Glomerular visceral epithelial cell (primary cell): ENCODE data around the gene MAPK7.
"Not testable (repeated sequence)": the region's sequence is repeated elsewhere in the genome, so short reads cannot be mapped to it uniquely, and the experiment has no call there.

Experiments used
- DNase-seq: peaks from one replicate; pipeline ENCODE4 v3.0.0-alpha.2; 2016; ENCODE audit errors: extremely low spot score

MAPK7 gene

DNA sequence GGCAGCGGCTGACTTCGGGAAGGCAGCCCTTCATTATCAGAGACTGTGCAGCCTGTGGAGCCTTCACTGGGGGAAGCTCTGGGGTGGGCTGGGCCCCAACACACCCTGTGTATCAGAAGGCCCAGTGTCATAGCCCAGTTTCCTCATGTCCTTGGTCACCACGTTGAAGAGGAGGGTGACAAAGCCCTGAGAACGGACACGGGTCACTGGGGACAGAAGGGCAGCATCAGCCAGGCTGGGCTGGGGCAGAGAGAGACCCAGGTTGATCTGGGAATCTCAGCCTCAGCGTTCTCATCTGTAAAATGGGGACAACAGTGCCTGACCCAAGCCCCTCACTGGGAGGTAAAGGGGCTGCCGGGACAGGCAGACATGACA is 35.1 kb upstream of the MAPK7 start:
- no peak for DNase-seq

DNA sequence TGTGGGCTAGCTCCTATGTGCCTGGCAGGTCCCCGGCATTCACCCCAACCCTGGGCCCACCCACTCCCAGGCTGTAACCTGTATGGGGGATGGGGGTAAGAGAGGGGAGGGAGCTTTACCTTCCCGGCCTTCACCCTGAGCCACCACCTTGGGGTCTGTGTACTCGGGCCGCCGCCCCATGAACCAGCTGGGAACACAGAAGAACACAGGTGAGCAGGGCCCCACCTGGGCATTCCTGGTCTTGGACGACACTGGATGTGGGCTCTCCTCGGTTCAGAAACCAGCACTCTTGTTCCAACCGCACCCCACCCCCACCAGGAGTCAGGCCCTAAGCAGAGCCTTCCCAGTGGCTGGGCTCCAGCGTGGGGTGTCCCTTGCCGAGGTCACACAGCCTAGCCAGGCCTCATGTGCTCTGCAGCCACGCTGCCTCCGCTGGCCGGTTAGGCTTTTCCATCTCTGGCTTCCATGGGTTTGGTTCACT is 34.6 kb upstream of the MAPK7 start:
- no peak for DNase-seq

DNA sequence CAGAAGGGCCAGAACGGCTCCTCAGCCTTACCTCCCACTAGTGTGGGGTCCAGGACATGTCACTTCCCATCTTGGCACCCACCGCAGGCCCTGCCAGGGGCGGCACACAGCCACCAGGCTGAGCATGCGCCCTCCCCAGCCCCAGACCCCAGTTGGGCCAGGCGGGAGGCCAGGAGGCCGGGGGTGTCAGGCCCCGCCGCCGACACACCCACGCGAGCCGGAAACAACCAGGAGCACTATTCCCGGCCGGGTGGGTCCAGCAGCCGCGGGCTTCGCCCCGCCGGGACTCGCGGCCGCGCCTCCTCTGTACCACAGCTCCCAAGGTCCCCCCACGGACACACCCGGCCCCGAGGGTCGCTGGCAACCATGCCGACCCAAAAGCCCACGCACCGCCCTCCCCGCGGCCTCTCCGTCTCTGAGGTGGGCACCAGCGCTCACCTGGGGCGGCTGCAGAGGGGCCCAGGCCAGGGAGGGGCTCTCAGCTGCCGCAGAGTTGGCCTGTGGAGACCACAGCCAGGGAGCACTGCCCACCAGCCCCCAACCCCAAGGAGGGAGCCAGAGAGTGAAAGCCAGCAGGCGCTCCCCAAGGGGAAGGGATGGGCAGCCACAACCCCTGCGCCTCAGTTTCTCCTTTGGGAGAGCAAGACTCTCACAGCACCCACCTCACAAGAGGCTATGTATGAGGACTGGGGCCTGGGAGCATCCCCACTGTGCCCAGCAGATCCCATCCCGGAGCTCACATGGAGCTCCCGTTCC is 33.8 kb upstream of the MAPK7 start:
- no peak for DNase-seq

DNA sequence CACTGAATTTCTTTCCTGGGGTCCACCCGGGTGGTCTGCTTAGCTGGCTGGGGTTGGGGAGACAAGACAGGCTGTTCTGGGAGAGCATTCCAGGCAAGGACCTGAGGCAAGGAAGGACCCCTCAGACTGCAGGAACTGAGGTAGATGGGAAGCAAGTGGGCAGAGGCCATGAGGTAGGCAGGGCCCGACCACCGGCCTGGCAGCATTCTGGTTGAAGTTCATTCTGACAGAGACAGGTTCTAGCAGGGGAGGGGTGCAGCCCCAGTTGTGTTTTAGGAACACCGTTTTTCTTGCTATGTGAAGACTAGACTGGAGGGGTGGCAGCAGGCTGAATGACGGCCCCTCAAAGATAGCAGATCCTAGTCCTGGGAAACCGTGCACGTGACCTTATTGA is 33.2 kb upstream of the MAPK7 start:
- no peak for DNase-seq

DNA sequence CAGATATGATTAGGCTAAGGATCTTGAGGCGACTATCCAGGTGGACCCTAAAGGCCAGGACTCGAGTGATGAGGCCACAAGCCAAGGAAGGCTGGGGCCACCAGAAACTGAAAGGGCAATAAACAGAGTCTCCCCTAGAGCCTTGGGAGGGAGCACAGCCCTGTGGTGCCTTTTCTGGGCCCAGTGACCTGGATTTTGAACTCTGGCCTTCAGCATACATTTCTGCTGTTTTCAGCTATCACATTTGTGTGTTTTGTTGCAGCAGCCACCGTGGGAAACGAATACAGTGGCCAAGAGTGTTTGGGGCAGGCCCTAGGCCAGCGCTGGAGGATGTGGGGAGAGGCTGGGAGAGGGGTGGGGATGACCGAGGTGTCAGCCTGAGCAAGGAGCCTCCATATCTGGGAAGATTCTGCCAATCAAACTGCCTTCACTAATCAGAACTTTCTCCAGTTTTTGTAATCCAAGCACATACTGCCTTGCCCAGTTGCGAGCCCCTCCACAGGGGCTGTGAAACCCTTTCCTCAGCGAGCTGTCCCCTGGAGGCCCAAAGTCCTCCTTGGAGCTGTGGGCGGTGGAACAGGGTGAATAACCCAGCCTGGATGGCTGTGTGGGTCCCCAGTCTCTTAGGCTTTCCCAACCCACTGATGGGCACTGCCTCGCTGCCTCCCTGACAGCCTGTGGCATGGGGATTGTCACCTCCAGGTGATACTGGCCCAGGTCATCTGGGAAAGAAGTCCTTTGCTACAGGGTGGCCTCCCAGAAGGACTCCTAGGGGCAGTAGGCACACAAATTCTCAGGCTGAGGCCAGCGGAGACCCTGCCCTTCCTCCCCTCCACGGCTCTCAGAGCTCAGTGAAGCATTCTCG is 32.6 kb upstream of the MAPK7 start:
- no peak for DNase-seq

DNA sequence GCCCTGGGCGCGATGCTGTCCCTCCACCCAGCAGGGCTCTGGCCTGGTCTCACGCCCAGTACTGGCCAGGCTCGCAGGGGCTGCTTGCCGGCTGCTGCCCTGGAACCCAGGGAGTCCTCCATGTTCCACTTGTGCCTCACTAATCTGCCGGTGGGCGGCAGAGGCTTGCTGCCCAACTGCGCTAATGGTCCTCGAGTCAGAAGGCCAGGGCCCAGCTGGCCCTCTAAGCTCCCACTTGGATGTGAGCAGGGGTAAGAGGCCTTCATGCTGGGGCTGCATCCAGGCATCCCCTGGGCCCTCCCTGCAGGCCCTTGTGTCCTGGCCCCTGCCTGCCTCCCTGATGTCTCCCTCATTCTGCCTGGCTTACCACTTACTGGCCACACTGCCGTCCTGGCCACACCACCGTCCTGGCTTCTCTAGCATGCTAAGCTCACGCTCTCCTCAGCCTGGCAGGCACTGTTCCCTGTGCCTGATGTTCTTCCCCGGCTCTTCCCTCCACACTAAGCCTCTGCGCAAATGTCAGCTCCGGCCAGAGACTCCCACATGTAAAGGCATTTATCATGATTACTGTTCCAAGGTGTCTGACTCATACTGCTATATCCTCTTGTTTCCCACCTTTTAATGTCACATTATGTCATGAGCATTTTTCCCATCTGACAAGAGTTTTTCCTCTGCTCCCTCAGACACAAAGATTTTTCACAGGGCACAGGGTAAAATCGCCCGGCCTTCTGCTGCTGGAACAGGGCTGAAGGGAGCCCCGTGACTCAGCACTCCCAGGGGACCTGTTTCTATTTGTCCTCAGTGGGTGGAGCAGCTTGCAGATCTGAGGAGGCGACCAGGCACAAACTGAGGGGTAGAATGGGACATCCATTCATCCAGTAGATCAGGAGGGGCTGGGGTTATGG is 31.7 kb upstream of the MAPK7 start:
- DNase-seq, result peak; percentile 53

DNA sequence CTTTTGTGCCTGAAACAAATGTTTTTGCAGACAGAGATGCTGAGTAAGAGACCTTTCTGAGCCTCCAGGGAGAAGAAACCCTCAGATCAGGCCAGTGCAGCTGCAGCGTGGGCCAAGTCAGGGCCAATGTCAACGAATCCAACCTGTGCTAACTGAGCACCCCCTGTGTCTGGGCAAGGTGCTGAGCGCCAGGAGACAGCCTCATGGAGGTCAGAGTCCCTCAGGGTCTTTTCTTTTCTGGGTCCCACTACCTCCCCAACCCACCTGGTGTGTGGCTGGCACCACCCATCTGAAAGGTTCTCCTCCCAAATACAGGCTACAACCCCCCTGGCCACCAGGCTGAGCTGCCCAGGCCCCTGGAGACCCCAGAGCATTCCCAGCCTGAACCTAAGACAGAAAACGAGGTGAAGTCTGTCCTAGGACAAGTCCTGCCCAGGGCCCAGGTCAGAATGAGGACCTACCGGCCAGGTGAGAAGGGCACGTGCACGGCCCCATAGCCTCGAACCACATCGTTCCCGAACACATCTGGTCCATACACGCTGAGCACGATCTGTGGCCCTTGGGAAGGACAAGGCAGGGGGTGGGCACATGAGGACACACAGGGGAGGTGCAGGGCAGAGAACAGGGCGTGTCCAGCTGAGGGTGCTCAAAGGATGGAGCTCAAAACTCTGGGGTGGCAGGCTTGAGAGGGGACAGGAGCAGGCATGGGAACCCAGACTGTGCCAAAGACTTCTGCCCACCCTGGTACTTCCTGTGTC is 30.8 kb upstream of the MAPK7 start:
- DNase-seq, result no peak

DNA sequence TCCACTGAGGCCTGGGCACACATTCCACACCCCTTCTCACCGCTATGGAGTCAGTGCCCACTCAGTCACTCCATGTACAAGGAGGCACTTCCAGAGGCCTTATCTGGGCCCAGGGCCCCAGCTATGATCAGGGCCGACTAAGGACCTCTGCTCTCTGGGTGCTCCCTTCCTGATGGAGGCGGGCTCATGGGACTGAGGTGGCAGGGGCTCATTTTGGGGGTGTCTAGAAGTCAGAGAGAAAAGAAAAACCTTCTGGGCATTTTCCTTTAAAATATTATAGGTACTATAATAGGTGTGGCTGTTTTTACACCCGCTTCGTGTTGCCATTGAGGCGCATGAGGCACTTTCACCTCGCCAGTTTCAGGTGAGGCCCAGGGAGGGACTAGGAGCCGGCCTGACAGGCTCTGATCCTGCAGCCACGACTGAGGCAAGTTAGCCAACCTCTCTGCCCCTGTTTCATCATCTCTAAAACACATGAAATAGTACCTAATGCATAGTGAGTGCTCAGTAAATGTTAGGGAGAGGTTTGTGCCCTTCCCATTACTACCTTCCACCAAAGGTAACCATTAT is 30.1 kb upstream of the MAPK7 start:
- no peak for DNase-seq

DNA sequence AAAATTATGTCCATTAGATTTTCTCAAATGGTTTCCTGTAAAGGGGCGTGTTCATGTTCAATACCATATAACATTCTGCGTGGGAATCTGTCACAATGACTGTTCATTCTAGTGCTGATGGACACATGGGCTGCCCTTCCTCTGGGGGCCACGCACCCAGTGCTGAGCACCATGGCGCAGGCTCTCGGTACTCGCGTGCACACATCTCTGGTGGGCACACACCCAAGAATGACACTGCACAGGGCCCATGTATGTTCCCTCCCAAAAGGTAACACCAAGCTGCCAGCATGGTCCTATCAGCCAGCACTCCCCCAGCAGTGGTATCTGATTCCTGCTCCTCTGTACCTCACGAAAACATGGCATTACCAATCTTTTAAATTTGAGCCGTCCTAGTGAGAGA is 29.5 kb upstream of the MAPK7 start:
- DNase-seq, result no peak

DNA sequence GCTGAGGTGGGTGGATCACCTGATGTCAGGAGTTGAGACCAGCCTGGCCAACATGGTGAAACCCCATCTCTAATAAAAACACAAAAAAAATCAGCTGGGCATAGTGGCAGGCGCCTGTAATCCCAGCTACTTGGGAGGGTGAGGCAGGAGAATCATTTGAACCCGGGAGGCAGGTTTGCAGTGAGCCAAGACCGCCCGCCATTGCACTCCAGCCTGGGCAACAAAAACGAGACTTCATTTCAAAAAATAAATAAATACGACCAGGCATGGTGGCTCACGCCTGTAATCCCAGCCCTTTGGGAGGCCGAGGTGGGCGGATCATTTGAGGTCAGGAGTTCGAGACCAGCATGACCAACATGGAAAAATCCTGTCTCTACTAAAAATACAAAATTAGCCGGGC is 24.9 kb upstream of the MAPK7 start:
- not testable (repeated sequence) for DNase-seq

DNA sequence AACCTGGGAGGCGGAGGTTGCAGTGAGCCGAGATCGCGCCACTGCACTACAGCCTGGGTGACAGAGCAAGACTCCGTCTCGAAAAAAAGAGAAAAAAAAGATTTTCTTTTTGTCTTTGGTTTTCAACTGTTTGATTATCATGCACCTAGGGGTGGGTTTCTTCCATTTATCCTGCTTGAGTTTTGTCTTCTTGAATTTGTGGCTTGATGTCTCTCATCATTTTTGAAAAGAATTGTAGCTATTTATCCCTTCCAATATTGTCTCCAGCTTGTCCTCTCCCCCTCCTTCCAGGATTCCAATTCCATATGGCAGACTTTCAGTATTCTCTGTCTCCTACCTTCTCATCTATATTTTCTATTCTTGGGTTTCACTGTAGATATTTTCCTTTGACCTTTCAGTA is 23.6 kb upstream of the MAPK7 start:
- no peak for DNase-seq

DNA sequence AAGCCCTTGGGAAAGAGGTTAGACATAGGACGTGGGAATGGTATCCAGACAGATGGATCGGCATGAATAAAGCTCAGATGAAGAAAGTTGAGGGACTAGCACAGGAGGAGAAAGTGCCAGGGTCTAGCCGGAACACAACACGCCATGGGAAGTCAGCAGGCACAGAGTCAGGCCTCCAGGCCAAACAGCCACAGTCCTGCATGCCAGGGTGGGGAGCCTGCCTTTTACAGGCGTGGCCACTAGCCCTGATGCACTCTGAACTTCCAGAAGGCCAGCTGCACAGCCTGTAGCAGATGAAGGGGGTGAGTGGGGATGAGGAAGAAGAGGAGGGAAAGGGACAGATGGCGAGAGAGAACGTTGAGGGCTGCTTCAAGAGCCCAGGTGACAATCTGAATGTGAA is 20.9 kb upstream of the MAPK7 start:
- no peak for DNase-seq

DNA sequence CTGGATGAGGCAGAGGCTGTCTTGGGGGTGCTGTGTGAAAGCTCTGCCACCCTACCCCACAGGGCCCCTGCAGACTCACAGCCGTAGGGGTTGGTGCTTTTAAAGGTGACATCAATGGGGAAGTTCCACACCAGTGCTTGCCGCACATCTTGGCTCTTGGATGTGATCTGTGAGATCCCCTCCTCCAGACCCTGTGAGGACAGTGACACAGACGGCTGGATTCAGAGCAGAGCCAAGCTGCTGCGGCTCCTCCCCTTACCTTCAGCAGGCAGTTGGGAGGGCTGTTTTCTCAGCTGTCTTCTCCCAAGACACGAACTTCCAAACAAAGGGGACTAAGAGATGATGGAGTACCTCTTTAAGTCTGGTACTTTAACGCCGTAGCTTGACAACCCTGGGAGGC is 20.5 kb upstream of the MAPK7 start:
- DNase-seq, result no peak

DNA sequence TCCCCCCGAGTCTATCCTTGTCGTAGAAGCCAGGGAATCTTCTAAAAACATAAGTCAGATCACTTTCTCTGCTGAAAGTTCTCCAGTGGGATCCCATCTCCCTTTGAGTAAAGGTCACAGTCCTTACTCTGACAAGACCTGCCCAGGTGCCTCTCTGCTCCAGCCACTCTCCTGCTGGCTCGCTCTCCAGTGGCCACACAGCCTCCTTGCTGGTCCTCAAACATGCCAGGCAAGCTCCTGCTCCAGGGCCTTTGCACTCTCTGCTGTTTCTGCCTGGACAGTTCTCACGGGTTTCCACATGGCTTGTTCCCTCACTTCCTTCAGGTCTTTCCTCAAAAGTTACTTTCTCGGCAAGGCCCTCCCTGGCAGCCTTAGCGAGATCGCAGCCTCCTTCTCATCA is 19.1 kb upstream of the MAPK7 start:
- no peak for DNase-seq

DNA sequence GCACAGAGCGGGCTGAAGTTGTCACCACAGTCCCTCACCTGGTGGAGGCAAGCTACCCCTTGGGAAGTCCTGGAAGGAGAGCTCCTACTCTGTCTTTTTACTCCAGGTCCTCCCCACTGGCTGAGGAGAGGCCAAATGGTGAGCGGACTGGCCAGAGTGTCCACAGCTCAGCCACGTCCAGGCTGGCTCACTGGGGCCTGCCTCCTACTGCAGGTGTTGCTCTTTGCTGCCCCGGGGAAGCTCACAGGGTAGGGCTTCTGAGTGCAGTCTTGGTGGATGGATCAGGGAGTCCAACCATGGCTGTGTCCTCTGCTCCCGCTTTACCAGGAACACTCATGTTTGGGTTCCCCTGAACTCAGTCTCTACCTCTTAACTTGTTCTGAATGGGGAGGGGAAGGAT is 18.4 kb upstream of the MAPK7 start:
- no peak for DNase-seq

DNA sequence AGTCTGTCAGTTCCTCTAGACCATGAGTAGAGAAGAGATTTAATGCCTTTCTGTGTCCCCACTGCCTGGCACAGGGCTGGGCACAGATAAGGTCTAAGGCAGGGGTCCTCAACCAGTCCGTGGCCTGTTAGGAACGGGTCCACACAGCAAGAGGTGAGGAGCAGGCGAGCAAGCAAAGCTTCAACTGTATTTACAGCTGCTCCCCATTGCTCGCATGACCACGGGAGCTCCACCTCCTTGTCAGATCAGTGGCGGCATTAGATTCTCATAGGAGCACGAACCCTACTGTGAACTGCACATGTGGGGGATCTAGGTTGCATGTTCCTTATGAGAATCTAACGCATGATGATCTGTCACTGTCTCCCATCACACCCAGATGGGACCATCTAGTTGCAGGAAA is 17.5 kb upstream of the MAPK7 start:
- DNase-seq, result no peak

DNA sequence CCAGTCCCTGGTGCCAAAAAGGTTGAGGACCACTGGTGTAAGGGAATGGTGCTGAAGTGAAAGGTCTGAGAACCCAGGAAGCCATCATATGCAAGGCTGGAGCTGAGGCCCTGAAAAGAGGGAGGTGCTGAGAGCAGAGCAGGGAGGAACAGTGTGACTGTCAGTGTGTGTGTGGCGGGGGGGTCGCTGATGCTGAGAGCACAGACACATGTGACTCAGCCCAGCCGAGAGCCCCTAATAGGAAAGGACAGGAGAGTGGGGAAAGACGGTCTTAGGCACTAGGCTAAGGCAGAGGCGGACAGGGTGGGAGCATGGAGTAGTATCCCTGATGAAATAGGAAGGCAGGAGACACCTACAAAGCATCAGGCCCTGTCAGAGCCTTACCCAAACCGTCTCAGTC is 17.0 kb upstream of the MAPK7 start:
- DNase-seq, result no peak

DNA sequence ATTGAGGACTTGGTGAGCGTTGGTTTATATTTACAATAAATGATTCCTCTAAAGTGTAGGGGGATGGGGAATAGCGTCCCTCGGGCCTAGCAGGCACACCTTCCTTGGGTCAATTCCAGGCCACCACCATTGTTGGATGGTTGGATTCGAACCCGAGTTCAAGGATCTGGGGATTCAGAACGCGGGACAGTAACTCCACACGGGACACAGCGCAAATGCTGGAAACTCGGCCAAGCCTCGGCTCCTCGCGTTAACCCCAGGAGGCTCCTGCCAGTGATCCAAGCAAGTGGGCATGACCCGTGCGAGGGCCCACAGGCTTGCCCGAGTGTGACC is 16.4 kb upstream of the MAPK7 start:
- DNase-seq, result no peak

DNA sequence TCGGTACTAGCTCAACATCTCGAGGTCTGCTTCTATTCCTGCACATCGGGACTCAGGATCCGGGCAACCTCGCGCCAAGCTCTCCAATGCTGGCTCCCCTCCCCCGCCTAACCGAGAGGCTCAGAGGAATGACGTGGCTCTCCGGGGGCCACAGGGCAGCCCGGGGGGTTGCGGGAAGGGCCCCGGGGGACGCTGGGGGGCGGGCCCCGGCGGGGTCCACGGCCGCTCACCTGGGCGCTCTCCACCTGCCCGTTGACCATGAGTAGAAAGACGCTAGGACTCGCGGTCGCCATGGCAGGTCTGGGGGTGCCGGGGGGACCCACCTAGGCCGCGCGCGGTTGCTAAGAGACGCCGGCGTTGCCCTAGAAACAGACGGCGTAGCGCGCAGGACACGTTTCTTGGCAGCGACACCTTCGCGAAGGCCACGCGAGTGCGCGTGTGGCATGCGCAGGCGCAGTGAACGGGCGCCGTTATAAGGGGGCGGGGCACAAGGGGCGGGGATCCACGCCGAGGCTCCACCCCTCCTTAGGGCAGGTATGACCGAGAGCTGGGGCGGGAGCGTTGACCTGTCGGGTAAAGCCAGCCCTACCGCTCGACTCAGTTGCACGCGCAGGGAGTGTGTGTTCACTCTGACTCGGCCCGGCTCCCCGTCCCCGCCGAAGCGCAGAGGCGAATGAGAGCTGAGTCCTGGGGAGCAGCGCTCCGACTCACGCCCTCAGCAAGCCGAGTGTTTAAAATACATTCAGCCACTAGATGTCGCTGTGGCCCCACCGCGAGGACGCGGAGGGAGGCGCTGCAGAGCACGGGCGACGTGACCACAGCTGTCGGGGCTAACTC is 15.8 kb upstream of the MAPK7 start, which contains the start of gene B9D1:
Gene B9D1, minus strand, starts transcription at position 447 of the 837 bp plus-strand sequence. Its CDS starts 154 bp downstream, at position 293.
- DNase-seq, result peak; percentile 94

DNA sequence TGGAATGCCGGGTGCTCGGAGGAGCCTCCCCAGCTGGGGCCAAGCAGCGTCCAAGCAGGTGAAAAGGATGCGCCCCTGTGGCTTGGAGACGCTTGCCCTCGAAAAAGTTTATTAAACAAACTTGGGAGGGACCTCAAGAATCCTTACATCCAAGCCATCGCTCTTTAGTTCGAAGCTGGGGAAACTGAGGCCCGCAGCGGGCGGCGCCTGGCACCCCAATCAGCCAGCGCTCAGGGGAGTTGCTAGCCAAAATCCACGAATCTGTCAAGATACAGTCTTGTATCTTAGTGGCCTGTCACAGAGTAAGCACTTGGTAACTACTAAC is 15.2 kb upstream of the MAPK7 start:
- DNase-seq, result no peak
